NCI-H146 treated with DMSO at 0.1 percent for 48 hours (cell line): Measurements from ENCODE around the gene WWC1.
A peak's percentile ranks its signal among the peaks of the same experiment; 100 is the strongest.
"Not testable (repeated sequence)": the region's sequence is repeated elsewhere in the genome, so short reads cannot be mapped to it uniquely, and the experiment has no call there.

Source experiments
- DNase-seq: peaks from one replicate; lab custom pipeline; 2025; ENCODE audit not compliant: unreplicated experiment; lab: John Stamatoyannopoulos, UW

The WWC1 gene

GRCh38 chr5:168430296-168430695, 138.9 kb downstream of the WWC1 start:
- no peak for DNase-seq

GRCh38 chr5:168432903-168433302, 141.5 kb downstream of the WWC1 start:
- DNase-seq = no peak

- no peak for DNase-seq
These were observed 142.6 kb downstream of the WWC1 start for GRCh38 chr5:168434001-168434400.

- no peak for DNase-seq
These were observed 143.4 kb downstream of the WWC1 start for GRCh38 chr5:168434746-168435321.

GRCh38 chr5:168435340-168435739, 143.9 kb downstream of the WWC1 start:
- DNase-seq = not testable (repeated sequence)

GRCh38 chr5:168438349-168438748, 146.9 kb downstream of the WWC1 start:
- DNase-seq = no peak

- no peak for DNase-seq
These were observed 152.1 kb downstream of the WWC1 start for GRCh38 chr5:168443533-168443932.

GRCh38 chr5:168443950-168444700, 152.7 kb downstream of the WWC1 start:
- no peak for DNase-seq

- DNase-seq = no peak
These were observed 155.7 kb downstream of the WWC1 start for GRCh38 chr5:168446983-168447619.

GRCh38 chr5:168447808-168448207, 156.4 kb downstream of the WWC1 start:
- DNase-seq = no peak

- DNase-seq = no peak
These were observed 157.7 kb downstream of the WWC1 start for GRCh38 chr5:168449166-168449565.

GRCh38 chr5:168451565-168451964, 160.1 kb downstream of the WWC1 start:
- no peak for DNase-seq

- DNase-seq = no peak
These were observed 163.8 kb downstream of the WWC1 start for GRCh38 chr5:168455201-168455600.

GRCh38 chr5:168457542-168457941, 166.1 kb downstream of the WWC1 start:
- no peak for DNase-seq

- no peak for DNase-seq
These were observed 169.2 kb downstream of the WWC1 start for GRCh38 chr5:168460606-168461005.

GRCh38 chr5:168463081-168463480, 171.6 kb downstream of the WWC1 start:
- no peak for DNase-seq

GRCh38 chr5:168464214-168464613, 172.8 kb downstream of the WWC1 start:
- DNase-seq = no peak

GRCh38 chr5:168464641-168465040, 173.2 kb downstream of the WWC1 start:
- DNase-seq = no peak

GRCh38 chr5:168467755-168468330, 176.4 kb downstream of the WWC1 start:
- DNase-seq = peak; percentile 75

GRCh38 chr5:168468836-168469235, 177.4 kb downstream of the WWC1 start:
- no peak for DNase-seq

- DNase-seq = no peak
These were observed 178.4 kb downstream of the WWC1 start for GRCh38 chr5:168469816-168470215.

- no peak for DNase-seq
These were observed 180.3 kb downstream of the WWC1 start for GRCh38 chr5:168471785-168472184.
